Activated naive CD4-positive, alpha-beta T cell treated with anti-CD3 and anti-CD28 coated beads, Interleukin-2, amount 50 U/mL, for 72 hours (primary cell): Measurements from ENCODE around the gene PCAT6. TPM values are rescaled to one million over a fixed set of nuclear protein-coding genes. Genes with fewer than 3 reads are reported as not detected.

Experiments used
- ATAC-seq, 2 donors: fragments of 150-1000 bp; cut with Tn5 transposase; 2 replicates each; pipeline ENCODE4 v1.10.0; 2021; ENCODE audit warnings: mild to moderate bottlenecking in 2 of 2, moderate library complexity in 2 of 2
- DNase-seq, 2 donors: peaks; one replicate each; pipeline ENCODE4 v3.0.0; 2021 to 2022; ENCODE audit warnings: low spot score in 2 of 2
- H3K27ac Mint-ChIP-seq, 2 donors: one replicate each; pipeline ENCODE4 v1.8.0; 2022; ENCODE audit warnings: mild to moderate bottlenecking in 2 of 2, mixed read lengths in 2 of 2
- H3K36me3 Mint-ChIP-seq, 2 donors: one replicate each; pipeline ENCODE4 v1.8.0; 2022; ENCODE audit warnings: mixed read lengths in 2 of 2
- H3K9me3 Mint-ChIP-seq, 2 donors: one replicate each; pipeline ENCODE4 v1.8.0; 2022; ENCODE audit warnings: mixed read lengths in 2 of 2
- total RNA-seq, 2 donors: library from RNA; stranded (reverse); gene quantifications; one replicate each; pipeline ENCODE4 v1.2.3, GENCODE V29; 2022

The PCAT6 gene
- total RNA-seq, 2 donors from 2014 or later = 3.9 TPM; not detected in 1

DNA sequence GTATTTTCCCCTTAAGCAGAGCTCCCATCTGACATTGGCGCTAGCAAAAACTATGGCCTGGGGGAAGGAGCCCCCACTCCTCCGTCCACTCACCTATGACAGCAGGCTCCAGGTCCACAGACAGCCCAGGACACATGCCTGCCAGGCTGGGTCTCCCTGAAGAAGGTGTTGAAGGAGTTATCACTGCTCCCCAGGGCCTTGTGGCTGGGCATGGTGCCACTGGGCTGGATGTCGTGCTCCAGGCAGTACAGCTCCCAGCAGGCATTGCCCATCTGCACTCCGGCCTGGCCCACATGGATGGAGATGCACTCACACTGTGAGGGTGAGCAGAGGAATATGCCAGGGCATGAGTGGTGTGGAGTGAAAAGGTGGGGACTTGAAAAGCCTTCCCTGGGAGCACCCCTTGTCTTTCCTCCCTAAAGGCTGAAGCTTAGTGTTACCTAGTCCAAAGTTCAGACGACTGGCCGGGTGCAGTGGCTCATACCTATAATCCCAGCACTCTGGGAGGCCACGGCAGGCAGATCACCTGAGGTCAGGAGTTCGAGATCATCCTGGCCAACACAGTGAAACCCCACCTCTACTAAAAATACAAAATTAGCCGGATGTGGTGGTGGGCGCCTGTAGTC is 48.1 kb downstream of the PCAT6 start:
- DNase-seq (no peak), ATAC-seq (no peak)
- H3K36me3 Mint-ChIP-seq = no peaks in the 10 kb centered on the region
- H3K27ac Mint-ChIP-seq = no peak overlapping the region
- no peaks in the 10 kb centered on the region for H3K9me3 Mint-ChIP-seq

DNA sequence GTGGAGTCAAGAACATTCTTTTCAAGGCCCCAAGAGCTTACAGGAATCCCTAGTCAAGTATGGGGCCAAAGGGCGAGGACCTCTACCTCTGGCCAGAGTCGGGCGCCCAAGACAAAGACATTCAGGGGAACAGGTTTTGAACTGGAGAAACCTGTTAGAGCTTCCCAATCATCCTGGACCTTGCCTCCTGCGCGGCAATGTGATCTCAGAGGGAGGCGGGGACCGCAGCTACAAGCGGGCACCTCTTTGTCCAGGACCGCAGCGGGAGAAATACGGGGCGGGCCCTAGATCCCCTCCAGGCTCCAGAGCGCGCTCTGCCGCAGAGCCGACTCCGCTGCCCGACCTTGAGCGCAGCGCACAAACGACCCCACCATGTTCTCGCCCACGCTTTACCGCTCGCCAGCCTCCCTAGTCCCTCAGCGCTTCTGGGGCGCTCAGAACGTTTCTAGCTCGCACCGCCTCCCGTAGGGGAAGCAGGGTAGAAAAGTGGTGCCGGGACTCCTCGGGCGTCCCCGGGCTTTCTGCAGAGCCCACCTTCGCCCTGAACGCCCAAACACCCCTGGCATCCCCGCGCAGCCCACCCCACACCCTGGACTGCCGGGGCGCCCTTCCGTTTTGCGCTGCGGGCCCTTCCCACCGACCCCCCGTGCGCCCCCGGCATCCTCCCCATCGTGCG is 50.1 kb downstream of the PCAT6 start:
- no peaks in the 10 kb centered on the region for H3K36me3 Mint-ChIP-seq
- H3K9me3 Mint-ChIP-seq = no peaks in the 10 kb centered on the region
- DNase-seq (peak in 1 of 2 donors; percentile 34), ATAC-seq (peak; percentile 55 to 56)
- H3K27ac Mint-ChIP-seq = no peak overlapping the region

Other genes starting within 250 kb of the PCAT6 start
- gene SYT2, start 100.5 kb upstream of the PCAT6 start, total RNA-seq = not detected
- 10 to 100 TPM; 47.8 to 82.2 TPM for gene KDM5B, start 2.5 kb upstream of the PCAT6 start, total RNA-seq
- 1 to 10 TPM; 8.1 to 8.8 TPM for gene RABIF, start 78.2 kb downstream of the PCAT6 start, total RNA-seq
- gene KLHL12, start 116.3 kb downstream of the PCAT6 start, total RNA-seq = 10 to 100 TPM; 31.7 to 36.3 TPM
- 10 to 100 TPM; 69.4 to 97.8 TPM for gene ADIPOR1, start 147.4 kb downstream of the PCAT6 start, total RNA-seq
- 10 to 100 TPM; 15.2 to 26.7 TPM for gene CYB5R1, start 156.3 kb downstream of the PCAT6 start, total RNA-seq
- gene TMEM183A, start 196.4 kb downstream of the PCAT6 start, total RNA-seq = 10 to 100 TPM; 67.5 to 92.0 TPM
- gene PPFIA4, start 215.5 kb downstream of the PCAT6 start, total RNA-seq = 100 to 1,000 TPM in 1 of 2 donors, 1 to 10 TPM in 1; 1.9 to 112 TPM